ENCODE data around the gene RAB11FIP3.

- TF ChIP-seq CTCF (IDR thresholded peaks at IDR 0.05) (no peak), POLR2A (IDR thresholded peaks at IDR 0.05) (no peak)
These were observed 126.7 kb downstream of the RAB11FIP3 start for GRCh38 chr16:552171-552570.

All from adrenal gland (tissue), 5 donors.